IMR-90 (cell line): ENCODE measurements around the gene TNK1. TPM values are rescaled to one million over a fixed set of nuclear protein-coding genes. Genes with fewer than 3 reads are reported as not detected.

Source experiments
- ATAC-seq: fragments of 200-7000 bp; cut with Tn5 transposase; 2 replicates; pipeline ENCODE4 v1.9.1; 2020; ENCODE audit warnings: low read depth, mild to moderate bottlenecking, moderate library complexity
- BruUV-seq: library from RNA; stranded (reverse); fragments of 400-500 nt; replicated peaks from 2 replicates; lab custom pipeline; 2021; lab: Mats Ljungman, UMichigan
- CTCF ChIA-PET: fragments of 300-600 bp; formaldehyde crosslinking; extraction: SDS; loops from one replicate; lab custom pipeline; 2021; ENCODE audit warnings: antibody characterized with exemption; lab: Yijun Ruan, JAX
- POLR2A ChIA-PET: fragments of 300-600 bp; sonication (Branson Sonifier 250); formaldehyde crosslinking; loops from one replicate; lab custom pipeline; 2022; ENCODE audit warnings: antibody characterized with exemption; ENCODE audit not compliant: unreplicated experiment; lab: Charles Lee
- DNase-seq: peaks from one replicate; pipeline ENCODE4 v3.0.0; 2013
- H2AFZ ChIP-seq: replicated peaks from 2 replicates; pipeline ENCODE3; 2013; ENCODE audit warnings: low read length, mild to moderate bottlenecking; ENCODE audit not compliant: poor library complexity
- H2AK5ac ChIP-seq: 2 replicates; pipeline ENCODE4 v1.6.1; 2013; ENCODE audit warnings: low read depth, low read length, inconsistent platforms
- H2AK9ac ChIP-seq: replicated peaks from 2 replicates; pipeline ENCODE3; 2013; ENCODE audit warnings: mild to moderate bottlenecking, low read depth, low read length, moderate library complexity; ENCODE audit not compliant: poor library complexity
- H2BK120ac ChIP-seq: 2 replicates; pipeline ENCODE4 v1.6.1; 2013; ENCODE audit warnings: low read depth, low read length, inconsistent platforms
- H2BK15ac ChIP-seq: 3 replicates; pipeline ENCODE4 v1.6.1; 2013; ENCODE audit warnings: low read depth, low read length, inconsistent platforms
- H2BK20ac ChIP-seq: 2 replicates; pipeline ENCODE4 v1.6.1; 2013; ENCODE audit warnings: low read depth, mild to moderate bottlenecking, inconsistent platforms, low read length, moderate library complexity
- H2BK5ac ChIP-seq: 2 replicates; pipeline ENCODE4 v1.6.1; 2013; ENCODE audit warnings: mild to moderate bottlenecking, low read depth, low read length, inconsistent platforms; ENCODE audit not compliant: poor library complexity, severe bottlenecking
- H3K14ac ChIP-seq: replicated peaks from 2 replicates; pipeline ENCODE4 v1.6.1; 2013; ENCODE audit warnings: low read depth, low read length, inconsistent platforms
- H3K18ac ChIP-seq: 2 replicates; pipeline ENCODE4 v1.6.1; 2013; ENCODE audit warnings: low read depth, low read length, control low read depth
- H3K23ac ChIP-seq: 2 replicates; pipeline ENCODE4 v1.6.1; 2013; ENCODE audit warnings: low read depth, low read length, inconsistent platforms
- H3K27ac ChIP-seq: 2 replicates; pipeline ENCODE4 v1.5.1; 2013; ENCODE audit warnings: mild to moderate bottlenecking, control low read depth, low read length; ENCODE audit not compliant: insufficient read depth
- H3K27me3 ChIP-seq: 2 replicates; pipeline ENCODE4 v1.6.1; 2013; ENCODE audit warnings: low read length; ENCODE audit not compliant: control insufficient read depth, insufficient read depth
- H3K36me3 ChIP-seq: 2 replicates; pipeline ENCODE4 v1.6.1; 2013; ENCODE audit warnings: low read length, mixed read lengths; ENCODE audit not compliant: control insufficient read depth, insufficient read depth
- H3K4ac ChIP-seq: 2 replicates; pipeline ENCODE4 v1.6.1; 2013; ENCODE audit warnings: low read depth, low read length, inconsistent platforms
- H3K4me1 ChIP-seq: 2 replicates; pipeline ENCODE4 v1.6.1; 2013; ENCODE audit warnings: low read length, mixed read lengths; ENCODE audit not compliant: control insufficient read depth, insufficient read depth
- H3K4me2 ChIP-seq: 2 replicates; pipeline ENCODE4 v1.6.1; 2013; ENCODE audit warnings: low read depth, mild to moderate bottlenecking, control low read depth, low read length, moderate library complexity
- H3K4me3 ChIP-seq: 2 replicates; pipeline ENCODE4 v1.5.1; 2013; ENCODE audit warnings: low read depth, mild to moderate bottlenecking, control low read depth, low read length, moderate library complexity; ENCODE audit not compliant: insufficient read depth
- H3K56ac ChIP-seq: 2 replicates; pipeline ENCODE4 v1.6.1; 2013; ENCODE audit warnings: low read length, inconsistent platforms; ENCODE audit not compliant: insufficient read depth; ENCODE audit errors: extremely low read depth
- H3K79me1 ChIP-seq, 2 experiments: 2 replicates each; pipeline ENCODE4 v1.6.1; 2013; ENCODE audit warnings: low read length in 2 of 2, inconsistent platforms in 1 of 2, low read depth in 1 of 2
- H3K9ac ChIP-seq: 2 replicates; pipeline ENCODE4 v1.6.1; 2013; ENCODE audit warnings: low read depth, low read length, control low read depth
- H3K9me1 ChIP-seq: 2 replicates; pipeline ENCODE4 v1.6.1; 2013; ENCODE audit warnings: low read length, inconsistent platforms; ENCODE audit not compliant: insufficient read depth
- H3K9me3 ChIP-seq: 2 replicates; pipeline ENCODE4 v1.6.1; 2013; ENCODE audit warnings: low read length; ENCODE audit not compliant: control insufficient read depth, insufficient read depth
- H4K20me1 ChIP-seq: 2 replicates; pipeline ENCODE4 v1.6.1; 2013; ENCODE audit warnings: low read length, inconsistent platforms; ENCODE audit not compliant: insufficient read depth
- H4K5ac ChIP-seq: 2 replicates; pipeline ENCODE4 v1.6.1; 2013; ENCODE audit warnings: mild to moderate bottlenecking, low read depth, low read length, control low read depth
- H4K8ac ChIP-seq, 2 experiments: 2 replicates each; pipeline ENCODE4 v1.6.1; 2013; ENCODE audit warnings: low read depth in 2 of 2, low read length in 2 of 2, control low read depth in 1 of 2, inconsistent platforms in 1 of 2
- H4K91ac ChIP-seq: 2 replicates; pipeline ENCODE4 v1.6.1; 2013; ENCODE audit warnings: low read depth, low read length, inconsistent platforms; ENCODE audit not compliant: insufficient read depth
- MAFK ChIP-seq: IDR thresholded peaks from 2 replicates; pipeline ENCODE4 v1.6.1; 2012; ENCODE audit warnings: low read depth, low read length, improper control_type of control experiment
- RCOR1 ChIP-seq: IDR thresholded peaks from 2 replicates; pipeline ENCODE4 v1.6.1; 2012; ENCODE audit warnings: mild to moderate bottlenecking, low read length, improper control_type of control experiment; ENCODE audit not compliant: insufficient replicate concordance
- WGBS, 2 experiments: methylation state at CpG; one replicate each; pipeline versions ENCODE4 v1.1.5 to v1.1.7; 2013; ENCODE audit warnings: missing lambda C conversion rate in 2 of 2; ENCODE audit not compliant: insufficient read length in 1 of 2; ENCODE audit errors: extremely low coverage in 2 of 2; 5-methylcytosine and 5-hydroxymethylcytosine counted together
- dilution Hi-C: fragments of 300-500 bp; cut with HindIII; formaldehyde crosslinking; loops from one replicate; pipeline ENCODE4 v1.14.3; 2018; ENCODE audit warnings: low sequenced_read_pairs; ENCODE audit not compliant: unreplicated experiment
- in situ Hi-C: fragments of 300-500 bp; cut with MboI; formaldehyde crosslinking; loops from 3 replicates; pipeline ENCODE4 v1.14.3; 2019; ENCODE audit warnings: low sequenced_read_pairs, inconsistent platforms, mixed read lengths
- intact Hi-C: fragments of 100-400 bp; cut with micrococcal nuclease; formaldehyde crosslinking; loops from 2 replicates; pipeline ENCODE4 v1.10.0; 2022
- polyA plus RNA-seq, 3 experiments: library from polyadenylated mRNA; depleted of rRNA; stranded (reverse); fragments of >200 nt; gene quantifications; 2 replicates each; pipeline ENCODE4 v1.2.3, GENCODE V29; 2012; ENCODE audit warnings: low replicate concordance in 1 of 3
- total RNA-seq: library from RNA; depleted of rRNA; stranded (reverse); fragments of >200 nt; gene quantifications from 2 replicates; pipeline ENCODE4 v1.2.3, GENCODE V29; 2012

The TNK1 gene
- total and polyA plus RNA-seq, 2 of the 4 experiments (the other 2 are of a cell fraction): 0.44 to 0.54 TPM

DNA sequence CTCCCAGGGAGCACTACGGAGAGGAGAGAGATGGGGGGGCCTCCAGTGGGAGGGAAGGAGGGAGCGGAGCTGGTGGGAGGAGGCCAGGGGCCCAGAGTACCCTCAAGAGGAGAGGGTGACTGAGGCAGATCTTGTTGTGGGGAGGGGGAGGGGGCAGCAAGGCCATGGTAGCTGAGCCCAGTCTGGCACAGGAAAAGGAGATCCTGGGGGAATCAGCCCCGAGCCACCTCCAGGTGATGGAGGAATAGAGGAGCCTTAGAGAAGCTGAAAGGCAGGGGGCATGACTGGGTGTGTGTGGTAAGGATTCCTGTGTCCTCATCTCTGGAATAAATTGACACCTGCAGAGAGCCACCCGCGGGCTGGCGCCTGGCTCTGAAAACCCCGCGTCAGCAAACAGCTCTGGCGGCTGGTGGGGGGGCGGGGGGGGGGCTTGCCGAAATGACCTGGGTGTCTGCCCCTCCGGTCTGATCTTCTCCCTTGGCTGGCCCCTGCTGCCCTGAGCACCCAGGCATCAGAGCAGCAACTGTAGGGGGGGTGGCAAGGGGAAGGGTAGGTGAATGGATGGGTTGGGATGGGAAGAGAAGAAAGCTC lies 25.4 kb downstream of the TNK1 start:
- intact Hi-C loops (no loop called here), dilution Hi-C loops (no loop called here), in situ Hi-C loops (no loop called here)
- Histone ChIP-seq H2BK5ac (no peak overlapping the region), H4K91ac (no peak overlapping the region), H3K9me3 (no peaks in the 10 kb centered on the region), H3K36me3 (peaks cover 26% of the 10 kb centered on the region), H3K4me2 (peak overlapping the region; percentile 96), H3K56ac (no peak overlapping the region), H2BK15ac (no peak overlapping the region), H2BK120ac (no peak overlapping the region), H3K4me1 (peaks cover 9% of the 10 kb centered on the region), H3K27ac (0 out of 2 replicates have a peak overlapping the region, but pooled peaks have one; percentile 6), H3K4ac (no peak overlapping the region), H4K20me1 (peaks cover 7% of the 10 kb centered on the region), H2AK5ac (peak overlapping the region; percentile 63; the same call in 1 of the 2 replicates), H3K9me1 (0 out of 2 replicates have a peak, but pooled peaks cover 4% of the 10 kb centered on the region), H3K27me3 (no peaks in the 10 kb centered on the region), H4K8ac (0 out of 4 replicates have a peak overlapping the region, but pooled peaks of 1 of the 2 experiments have one; percentile 15), H3K14ac (no peak overlapping the region), H3K9ac (peak overlapping the region; percentile 82), H3K23ac (no peak overlapping the region), H2BK20ac (no peak overlapping the region), H4K5ac (no peak overlapping the region), H2AK9ac (peak overlapping the region; percentile 89), H2AFZ (peak overlapping the region; percentile 56), H3K18ac (no peak overlapping the region), H3K79me1 (peaks cover 11 to 50% of the 10 kb centered on the region in 2 experiments), H3K4me3 (peak overlapping the region; percentile 94)
- TF ChIP-seq RCOR1 (no peak), MAFK (peak; percentile 32; the same call in 1 of the 2 replicates)
- no TSS peak for BruUV-seq
- ChIA-PET CTCF (interaction anchor here (1.1 kb wide), 1 partner anchor 30 kb away, joined by 3 read pairs; no protein-coding TSS in a partner anchor), POLR2A (interaction anchor here (0.6 to 0.7 kb wide), 2 partner anchors 14 to 31 kb away, joined by 3 to 8 read pairs; partner anchors contain the start of gene SPEM1)
- no peak for ATAC-seq
- WGBS, 2 experiments: 20% methylated on average over 2 of the region's 12 CpGs; no CpG with 5 or more reads in 1 of the 2 experiments
- no peak for DNase-seq
